Measurements from ENCODE around the gene IQSEC3.

Gene IQSEC3

GRCh38 chr12:211142-211465 is 144.5 kb downstream of the IQSEC3 start:
- no peaks in the 10 kb centered on the region for H3K9me2 ChIP-seq (replicated peaks; ENCODE audit: low read depth, low read length)
- no peak for TF ChIP-seq EZH2phosphoT487 (IDR thresholded peaks at IDR 0.05; ENCODE audit: borderline replicate concordance)
- no peak for TF ChIP-seq CTCF (conservative IDR thresholded peaks at IDR 0.05; ENCODE audit: low read length)
- no peaks in the 10 kb centered on the region for H3K36me3 ChIP-seq (ENCODE audit: insufficient read depth, low read length)
- no peaks in the 10 kb centered on the region for H4K20me1 ChIP-seq (ENCODE audit: insufficient read depth, low read length, poor library complexity, severe bottlenecking)
- no peaks in the 10 kb centered on the region for H3K79me2 ChIP-seq (ENCODE audit: insufficient read depth, low read length)
- no peak overlapping the region for H2AFZ ChIP-seq (ENCODE audit: low read length)
- H3F3A ChIP-seq (ENCODE audit: low read depth), result no peaks in the 10 kb centered on the region
- no peaks in the 10 kb centered on the region for H3K9me3 ChIP-seq (ENCODE audit: insufficient read depth, low read depth, low read length)
- no peaks in the 10 kb centered on the region for H3K27me3 ChIP-seq (ENCODE audit: insufficient read depth, low read length, poor library complexity, severe bottlenecking)
- H3K9ac ChIP-seq (ENCODE audit: low read depth, low read length, poor library complexity, severe bottlenecking), result no peak overlapping the region
- H3K4me2 ChIP-seq (ENCODE audit: low read depth, low read length, poor library complexity, severe bottlenecking), result no peak overlapping the region
- no peak overlapping the region for H3K4me3 ChIP-seq (ENCODE audit: low read length, poor library complexity, severe bottlenecking)
- peaks cover 37% of the 10 kb centered on the region for H3K4me1 ChIP-seq (ENCODE audit: insufficient read depth, low read length, poor library complexity, severe bottlenecking)

GRCh38 chr12:211639-212414 is 145.3 kb downstream of the IQSEC3 start:
- TF ChIP-seq EZH2phosphoT487 (IDR thresholded peaks at IDR 0.05; ENCODE audit: borderline replicate concordance) (no peak), CTCF (conservative IDR thresholded peaks at IDR 0.05; ENCODE audit: low read length) (no peak)
- Histone ChIP-seq H3K4me1 (ENCODE audit: insufficient read depth, low read length, poor library complexity, severe bottlenecking) (peaks cover 37% of the 10 kb centered on the region), H3K9me3 (ENCODE audit: insufficient read depth, low read depth, low read length) (no peaks in the 10 kb centered on the region), H3K4me3 (ENCODE audit: low read length, poor library complexity, severe bottlenecking) (no peak overlapping the region), H3K9me2 (replicated peaks; ENCODE audit: low read depth, low read length) (no peaks in the 10 kb centered on the region), H3K79me2 (ENCODE audit: insufficient read depth, low read length) (no peaks in the 10 kb centered on the region), H3K27me3 (ENCODE audit: insufficient read depth, low read length, poor library complexity, severe bottlenecking) (no peaks in the 10 kb centered on the region), H3K36me3 (ENCODE audit: insufficient read depth, low read length) (no peaks in the 10 kb centered on the region), H2AFZ (ENCODE audit: low read length) (no peak overlapping the region), H4K20me1 (ENCODE audit: insufficient read depth, low read length, poor library complexity, severe bottlenecking) (no peaks in the 10 kb centered on the region), H3F3A (ENCODE audit: low read depth) (no peaks in the 10 kb centered on the region), H3K4me2 (ENCODE audit: low read depth, low read length, poor library complexity, severe bottlenecking) (no peak overlapping the region), H3K9ac (ENCODE audit: low read depth, low read length, poor library complexity, severe bottlenecking) (no peak overlapping the region)

GRCh38 chr12:212415-212714 is 145.8 kb downstream of the IQSEC3 start:
- Histone ChIP-seq H3K9me3 (ENCODE audit: insufficient read depth, low read depth, low read length) (no peaks in the 10 kb centered on the region), H3K36me3 (ENCODE audit: insufficient read depth, low read length) (no peaks in the 10 kb centered on the region), H3K4me3 (ENCODE audit: low read length, poor library complexity, severe bottlenecking) (no peak overlapping the region), H3K79me2 (ENCODE audit: insufficient read depth, low read length) (no peaks in the 10 kb centered on the region), H3K9me2 (replicated peaks; ENCODE audit: low read depth, low read length) (no peaks in the 10 kb centered on the region), H3K4me1 (ENCODE audit: insufficient read depth, low read length, poor library complexity, severe bottlenecking) (peaks cover 37% of the 10 kb centered on the region), H3K4me2 (ENCODE audit: low read depth, low read length, poor library complexity, severe bottlenecking) (no peak overlapping the region), H3K9ac (ENCODE audit: low read depth, low read length, poor library complexity, severe bottlenecking) (no peak overlapping the region), H3F3A (ENCODE audit: low read depth) (no peaks in the 10 kb centered on the region), H3K27me3 (ENCODE audit: insufficient read depth, low read length, poor library complexity, severe bottlenecking) (no peaks in the 10 kb centered on the region), H2AFZ (ENCODE audit: low read length) (no peak overlapping the region), H4K20me1 (ENCODE audit: insufficient read depth, low read length, poor library complexity, severe bottlenecking) (no peaks in the 10 kb centered on the region)
- TF ChIP-seq CTCF (conservative IDR thresholded peaks at IDR 0.05; ENCODE audit: low read length) (no peak), EZH2phosphoT487 (IDR thresholded peaks at IDR 0.05; ENCODE audit: borderline replicate concordance) (no peak)

Data from Loucy (cell line).